CD4-positive, alpha-beta T cell (primary cell): ENCODE data around the gene SAXO1. TPM values are rescaled to one million over a fixed set of nuclear protein-coding genes. Genes with fewer than 3 reads are reported as not detected.

Experiments used
- ATAC-seq: fragments of 200-7000 bp; cut with Tn5 transposase; one replicate; pipeline ENCODE4 v1.10.0; 2022; ENCODE audit warnings: mild to moderate bottlenecking; ENCODE audit not compliant: poor library complexity
- CTCF ChIA-PET: fragments of 350-600 bp; sonication (Branson Sonifier 250); formaldehyde crosslinking; loops from one replicate; lab custom pipeline; 2021; ENCODE audit warnings: antibody characterized with exemption, inconsistent platforms; lab: Charles Lee
- POLR2A ChIA-PET: fragments of 350-600 bp; sonication (Branson Sonifier 250); formaldehyde crosslinking; loops from one replicate; lab custom pipeline; 2021; ENCODE audit warnings: antibody characterized with exemption, inconsistent platforms; lab: Charles Lee
- DNase-seq, 14 experiments: peaks; one replicate each; pipeline ENCODE4 v3.0.0-alpha.2; 2013 to 2020; ENCODE audit warnings: mixed read lengths in 2 of 14
- H3K27ac ChIP-seq, 2 donors: one replicate each; pipeline versions ENCODE4 v1.5.1 to v1.7.0; 2013; ENCODE audit warnings: low read length in 2 of 2, low read depth in 1 of 2, mild to moderate bottlenecking in 1 of 2
- H3K27me3 ChIP-seq, 2 experiments: 1 replicate in 1 of 2; 2 replicates in 1 of 2; pipeline versions ENCODE4 v1.6.1 to v1.7.0; 2013; ENCODE audit warnings: low read length in 2 of 2, control low read depth in 1 of 2, mild to moderate bottlenecking in 1 of 2, moderate library complexity in 1 of 2; ENCODE audit not compliant: insufficient read depth in 2 of 2, control insufficient read depth in 1 of 2
- H3K36me3 ChIP-seq: one replicate; pipeline ENCODE4 v1.6.1; 2013; ENCODE audit warnings: low read length, control low read depth; ENCODE audit not compliant: insufficient read depth
- H3K4me1 ChIP-seq: one replicate; pipeline ENCODE4 v1.6.1; 2013; ENCODE audit warnings: low read length, control low read depth; ENCODE audit not compliant: insufficient read depth
- H3K4me3 ChIP-seq: one replicate; pipeline ENCODE4 v1.5.1; 2013; ENCODE audit warnings: mild to moderate bottlenecking, low read length, moderate library complexity
- H3K9me3 ChIP-seq, 2 experiments: 1 replicate in 1 of 2; 2 replicates in 1 of 2; pipeline versions ENCODE4 v1.6.1 to v1.7.0; 2013; ENCODE audit warnings: low read length in 2 of 2, mild to moderate bottlenecking in 2 of 2, control low read depth in 1 of 2, moderate library complexity in 1 of 2; ENCODE audit not compliant: control insufficient read depth in 1 of 2, insufficient read depth in 1 of 2
- H3K27ac Mint-ChIP-seq: one replicate; pipeline ENCODE4 v1.8.0; 2020; ENCODE audit warnings: mixed read lengths
- H3K27me3 Mint-ChIP-seq: one replicate; pipeline ENCODE4 v1.8.0; 2021; ENCODE audit warnings: mixed read lengths
- H3K36me3 Mint-ChIP-seq: one replicate; pipeline ENCODE4 v1.8.0; 2021; ENCODE audit warnings: low read depth, mixed read lengths
- H3K4me1 Mint-ChIP-seq: one replicate; pipeline ENCODE4 v1.8.0; 2021; ENCODE audit warnings: low read depth, mixed read lengths
- H3K4me3 Mint-ChIP-seq: one replicate; pipeline ENCODE4 v1.8.0; 2020; ENCODE audit warnings: mild to moderate bottlenecking, mixed read lengths
- H3K9me3 Mint-ChIP-seq: one replicate; pipeline ENCODE4 v1.8.0; 2020; ENCODE audit warnings: mixed read lengths
- CTCF ChIP-seq: fragments of 200-600 bp; IDR thresholded peaks from one replicate; pipeline ENCODE4 v1.8.0; 2022; ENCODE audit warnings: antibody characterized with exemption, mild to moderate bottlenecking
- intact Hi-C, 2 experiments: fragments of 100-400 bp; cut with DNase I in 1 of 2; cut with micrococcal nuclease in 1 of 2; formaldehyde crosslinking; loops; one replicate each; pipeline versions ENCODE4 v1.15.1 to v1.9.0; 2023 to 2025; cut with DNase I, micrococcal nuclease
- total RNA-seq, 174 experiments: library from RNA in 2 of 174; stranded (reverse) in 2 of 174; gene quantifications; one replicate each; pipeline ENCODE4 v1.2.3 and lab custom pipeline; 2021 to 2026

SAXO1 gene
- total RNA-seq, 2 experiments from 2014 or later, result 0.19 to 0.34 TPM

- Histone ChIP-seq H3K4me3 (no peak overlapping the region), H3K27ac (no peak overlapping the region), H3K36me3 (no peaks in the 10 kb centered on the region), H3K9me3 (no peaks in the 10 kb centered on the region), H3K4me1 (no peaks in the 10 kb centered on the region), H3K27me3 (no peaks in the 10 kb centered on the region)
- intact Hi-C loops, result no loop called here
- no peak for DNase-seq
- no peak overlapping the region for H3K4me3 Mint-ChIP-seq
- no peak overlapping the region for H3K27ac Mint-ChIP-seq
- H3K36me3 Mint-ChIP-seq, result no peaks in the 10 kb centered on the region
- ChIA-PET POLR2A (no interaction called here), CTCF (no interaction called here)
- H3K27me3 Mint-ChIP-seq, result no peaks in the 10 kb centered on the region
- ATAC-seq, result no peak
- TF ChIP-seq CTCF, result no peak
- H3K4me1 Mint-ChIP-seq, result no peaks in the 10 kb centered on the region
- no peaks in the 10 kb centered on the region for H3K9me3 Mint-ChIP-seq
Measured at GRCh38 chr9:18921366-18922075, 111.5 kb downstream of the SAXO1 start.

- Histone ChIP-seq H3K27me3 (no peaks in the 10 kb centered on the region), H3K36me3 (no peaks in the 10 kb centered on the region), H3K27ac (no peak overlapping the region), H3K9me3 (no peaks in the 10 kb centered on the region), H3K4me1 (no peaks in the 10 kb centered on the region), H3K4me3 (no peak overlapping the region)
- DNase-seq, result no peak
- intact Hi-C loops, result no loop called here
- ChIA-PET CTCF (no interaction called here), POLR2A (no interaction called here)
- H3K36me3 Mint-ChIP-seq, result no peaks in the 10 kb centered on the region
- no peak overlapping the region for H3K27ac Mint-ChIP-seq
- no peak overlapping the region for H3K4me3 Mint-ChIP-seq
- ATAC-seq, result no peak
- H3K27me3 Mint-ChIP-seq, result no peaks in the 10 kb centered on the region
- H3K4me1 Mint-ChIP-seq, result no peaks in the 10 kb centered on the region
- TF ChIP-seq CTCF, result no peak
- H3K9me3 Mint-ChIP-seq, result no peaks in the 10 kb centered on the region
Measured at GRCh38 chr9:18920141-18921084, 112.6 kb downstream of the SAXO1 start.

- DNase-seq (no peak), ATAC-seq (no peak)
- H3K4me1 ChIP-seq, result no peaks in the 10 kb centered on the region
- H3K9me3 Mint-ChIP-seq, result no peaks in the 10 kb centered on the region
- H3K9me3 ChIP-seq, result peaks cover 0 to under 1% of the 10 kb centered on the region in 2 experiments
- ChIA-PET POLR2A (no interaction called here), CTCF (no interaction called here)
- peaks cover 16% of the 10 kb centered on the region for H3K27me3 Mint-ChIP-seq
- no peak overlapping the region for H3K4me3 ChIP-seq
- no peaks in the 10 kb centered on the region for H3K27me3 ChIP-seq
- no peak overlapping the region for H3K27ac Mint-ChIP-seq
- intact Hi-C loops, result no loop called here
- no peaks in the 10 kb centered on the region for H3K36me3 ChIP-seq
- TF ChIP-seq CTCF, result no peak
- H3K4me3 Mint-ChIP-seq, result no peak overlapping the region
- no peaks in the 10 kb centered on the region for H3K36me3 Mint-ChIP-seq
- H3K4me1 Mint-ChIP-seq, result no peaks in the 10 kb centered on the region
- no peak overlapping the region for H3K27ac ChIP-seq
Measured at GRCh38 chr9:18911714-18912342, 121.2 kb downstream of the SAXO1 start.
